GM18519 (cell line): Measurements from ENCODE around the gene PORCN.
"Not testable (repeated sequence)": the region's sequence is repeated elsewhere in the genome, so short reads cannot be mapped to it uniquely, and the experiment has no call there.

Experiments
- ATAC-seq: cut with Tn5 transposase; IDR thresholded peaks from one replicate; pipeline ENCODE4 v1.9.1; 2021; ENCODE audit warnings: mild to moderate bottlenecking, moderate library complexity; ENCODE audit not compliant: unreplicated experiment, low FRiP score

The PORCN gene

DNA sequence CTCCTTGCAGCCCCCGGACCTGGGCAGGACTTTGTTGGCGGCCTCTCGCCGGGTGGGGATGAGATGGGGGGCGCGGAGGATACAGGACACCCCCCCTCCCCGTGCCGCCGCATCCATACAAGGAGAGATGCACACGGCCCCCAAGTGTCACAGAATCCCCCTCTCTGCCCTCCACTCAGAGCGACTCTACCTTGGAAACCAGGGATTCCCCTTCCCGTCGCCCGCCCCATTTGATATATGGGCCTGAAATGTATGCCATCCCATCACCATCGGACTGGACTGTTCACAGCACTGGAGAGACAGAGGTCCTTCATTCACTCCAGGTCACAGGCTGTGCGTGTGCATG, 426 bp downstream of the PORCN start:
- no peak for ATAC-seq

DNA sequence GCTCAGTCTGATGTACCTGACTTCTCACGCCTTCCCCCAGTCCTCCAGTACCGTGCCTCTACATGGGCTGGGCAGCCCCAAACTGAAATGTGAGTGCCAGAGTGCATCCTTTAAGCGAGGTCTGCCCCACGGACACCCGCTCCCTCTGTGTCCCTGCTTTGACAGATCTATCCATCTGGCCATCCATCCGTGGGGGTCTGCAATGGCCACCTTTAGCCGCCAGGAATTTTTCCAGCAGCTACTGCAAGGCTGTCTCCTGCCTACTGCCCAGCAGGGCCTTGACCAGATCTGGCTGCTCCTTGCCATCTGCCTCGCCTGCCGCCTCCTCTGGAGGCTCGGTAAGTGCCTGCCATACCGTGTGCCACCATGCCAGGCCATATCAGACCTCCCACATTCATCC, 827 bp downstream of the PORCN start:
- ATAC-seq: no peak

GRCh38 chrX:48511560-48511959, 2.8 kb downstream of the PORCN start:
- no peak for ATAC-seq

DNA sequence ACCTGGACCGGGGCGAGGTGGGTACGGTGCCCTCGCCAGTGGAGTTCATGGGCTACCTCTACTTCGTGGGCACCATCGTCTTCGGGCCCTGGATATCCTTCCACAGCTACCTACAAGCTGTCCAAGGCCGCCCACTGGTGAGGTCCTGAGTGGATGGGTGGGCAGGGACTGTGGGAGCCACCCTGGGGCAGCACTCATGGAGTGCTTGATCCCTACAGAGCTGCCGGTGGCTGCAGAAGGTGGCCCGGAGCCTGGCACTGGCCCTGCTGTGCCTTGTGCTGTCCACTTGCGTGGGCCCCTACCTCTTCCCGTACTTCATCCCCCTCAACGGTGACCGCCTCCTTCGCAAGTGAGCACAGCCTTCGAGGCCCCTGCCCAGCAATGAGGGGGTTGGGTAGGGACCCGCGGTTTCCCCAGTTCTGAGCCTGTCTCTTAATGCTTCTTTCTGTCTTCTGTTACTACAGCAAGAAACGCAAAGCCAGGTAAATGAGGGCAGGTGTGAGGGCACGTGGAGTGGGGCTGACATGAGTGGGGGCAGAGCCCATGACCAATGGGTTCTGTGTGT, 3.7 kb downstream of the PORCN start:
- no peak for ATAC-seq

DNA sequence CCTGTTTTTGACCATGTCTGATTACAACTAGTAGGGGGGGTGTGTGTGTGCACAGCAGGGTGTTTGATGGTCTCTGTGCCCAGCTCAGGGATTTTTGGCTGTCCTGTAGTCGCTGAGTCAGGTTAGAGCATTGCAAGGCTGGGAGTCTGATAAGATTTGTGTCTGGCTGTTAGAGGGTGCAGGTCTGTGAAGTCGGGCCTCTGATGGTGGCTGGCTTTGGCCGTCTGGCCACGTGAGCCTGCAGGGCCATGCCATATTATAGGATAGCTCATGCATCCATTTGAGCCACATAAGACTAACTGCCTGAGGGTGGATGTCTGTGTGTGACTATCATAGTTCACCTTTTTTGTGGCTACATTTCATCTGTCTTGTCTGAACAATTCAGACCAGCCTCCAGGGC, 4.9 kb downstream of the PORCN start:
- no peak for ATAC-seq

- ATAC-seq: no peak
Observed at GRCh38 chrX:48514126-48514806, 5.5 kb downstream of the PORCN start.

- ATAC-seq: no peak
Observed at GRCh38 chrX:48514868-48515460, 6.2 kb downstream of the PORCN start.

DNA sequence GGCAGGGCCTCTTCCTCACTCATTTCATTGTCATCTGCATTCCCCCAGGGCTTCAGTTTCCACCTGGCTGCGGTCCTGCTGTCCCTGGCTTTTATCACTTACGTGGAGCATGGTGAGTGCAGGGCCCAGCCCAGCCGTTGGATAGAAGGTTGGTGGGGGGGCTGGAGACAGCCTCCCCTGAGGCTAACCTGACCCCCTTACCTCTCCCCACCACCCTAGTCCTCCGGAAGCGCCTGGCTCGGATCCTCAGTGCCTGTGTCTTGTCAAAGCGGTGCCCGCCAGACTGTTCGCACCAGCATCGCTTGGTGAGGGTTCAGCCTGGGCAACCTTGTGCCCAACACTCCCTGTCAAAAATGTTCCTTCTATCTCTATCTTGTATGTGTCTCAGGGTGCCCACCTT, 7.0 kb downstream of the PORCN start:
- ATAC-seq: no peak

DNA sequence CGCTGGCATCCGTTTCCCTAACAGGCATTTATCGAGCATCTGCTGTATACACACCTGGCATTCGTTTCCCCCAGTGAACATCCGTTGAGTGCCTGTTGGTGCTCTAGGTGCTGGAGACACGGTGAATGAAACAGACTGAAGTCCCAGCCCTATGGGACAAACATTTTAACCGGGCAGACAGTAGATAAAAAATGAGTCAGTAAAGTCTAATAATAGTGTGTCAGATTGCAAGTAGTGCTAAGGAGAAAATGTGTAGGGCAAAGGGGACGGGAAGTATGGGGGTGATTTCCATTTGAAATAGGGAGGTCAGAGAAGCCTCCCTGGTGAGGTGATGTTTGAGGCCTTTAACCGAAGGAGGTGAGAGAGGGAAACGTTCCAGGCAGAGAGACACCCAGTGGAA, 7.5 kb downstream of the PORCN start:
- no peak for ATAC-seq

- ATAC-seq: no peak
Observed at GRCh38 chrX:48516987-48517386, 8.2 kb downstream of the PORCN start.

DNA sequence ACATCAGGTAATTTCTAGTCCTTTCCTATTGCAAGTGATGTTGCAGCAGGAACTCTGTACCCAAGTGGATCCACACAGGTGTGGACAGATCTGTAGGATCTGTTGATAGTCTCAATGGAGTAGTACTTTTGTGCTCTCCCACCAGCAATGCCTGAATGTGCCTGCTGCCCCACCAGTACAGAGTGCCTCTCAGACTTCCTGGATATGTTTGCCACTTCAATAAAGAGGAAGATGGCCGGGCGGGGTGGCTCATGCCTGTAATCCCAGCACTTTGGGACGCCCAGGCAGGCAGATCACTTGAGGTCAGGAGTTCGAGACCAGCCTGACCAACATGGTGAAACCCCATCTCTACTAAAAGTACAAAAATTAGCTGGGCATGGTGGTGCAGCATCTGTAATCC, 10.7 kb downstream of the PORCN start:
- ATAC-seq: not testable (repeated sequence)

DNA sequence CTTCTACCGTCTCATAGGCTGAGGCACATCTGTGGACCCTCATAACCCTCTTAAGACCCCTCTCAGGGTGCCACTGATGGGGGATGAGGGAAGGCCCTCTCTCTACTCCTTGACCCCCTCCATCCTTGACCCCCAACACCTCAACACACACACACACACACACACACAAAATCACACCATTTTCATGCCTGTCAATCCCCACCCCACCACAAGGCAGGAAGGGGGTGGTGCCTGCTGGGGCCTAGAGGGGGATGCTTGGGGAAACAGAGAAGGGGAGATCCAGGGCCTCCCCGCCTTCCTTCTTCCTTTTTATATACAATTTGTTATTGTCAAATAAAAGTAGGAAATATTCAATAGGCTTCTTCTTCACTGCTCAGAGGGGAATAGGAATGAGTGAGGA, 11.7 kb downstream of the PORCN start:
- ATAC-seq: no peak

DNA sequence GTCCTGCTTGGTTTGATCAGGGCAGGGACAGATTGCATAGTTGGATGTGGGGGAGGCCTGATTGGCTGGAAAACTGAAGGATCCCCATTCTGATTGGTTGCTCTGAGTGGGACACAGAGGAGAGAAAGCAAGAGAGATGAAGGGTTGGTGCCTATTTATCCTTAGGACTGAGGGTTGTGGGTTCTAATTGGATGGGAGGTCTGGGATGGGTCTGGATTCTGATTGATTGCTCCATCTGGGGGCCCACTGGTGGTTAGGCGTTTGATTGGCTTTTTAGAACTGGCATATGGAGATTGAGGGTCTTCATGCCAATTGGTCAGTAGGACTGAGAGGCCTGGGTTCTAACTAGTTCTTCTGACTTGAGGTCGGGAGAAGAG, 12.2 kb downstream of the PORCN start:
- ATAC-seq: no peak

- ATAC-seq: peak; percentile 88
Observed at GRCh38 chrX:48521353-48522243, 12.8 kb downstream of the PORCN start, which contains the start of gene EBP. TSS of gene EBP (plus strand) at chrX:48521808. CDS start at chrX:48523772, 1,964 bp downstream.

GRCh38 chrX:48522291-48522690, 13.5 kb downstream of the PORCN start:
- ATAC-seq: no peak

GRCh38 chrX:48523682-48524081, 14.9 kb downstream of the PORCN start:
- ATAC-seq: no peak

GRCh38 chrX:48525853-48526252, 17.1 kb downstream of the PORCN start:
- not testable (repeated sequence) for ATAC-seq

DNA sequence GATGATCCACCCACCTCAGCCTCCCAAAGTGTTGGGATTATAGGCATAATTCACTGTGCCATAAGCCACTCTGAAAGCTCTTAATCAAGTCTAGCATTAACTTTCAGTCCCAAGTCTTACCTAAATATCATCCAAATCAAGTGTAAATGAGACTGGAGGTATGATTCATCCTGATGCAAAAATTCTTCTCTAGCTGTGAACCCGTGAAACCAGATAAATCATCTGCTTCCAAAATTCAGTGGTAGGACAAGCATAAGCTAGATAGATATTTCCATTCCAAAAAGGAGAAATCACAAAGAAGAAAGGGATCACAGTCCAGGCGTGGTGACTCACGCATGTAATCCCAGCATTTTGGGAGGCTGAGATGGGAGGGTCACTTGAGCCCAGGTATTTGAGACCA, 21.9 kb downstream of the PORCN start:
- no peak for ATAC-seq

DNA sequence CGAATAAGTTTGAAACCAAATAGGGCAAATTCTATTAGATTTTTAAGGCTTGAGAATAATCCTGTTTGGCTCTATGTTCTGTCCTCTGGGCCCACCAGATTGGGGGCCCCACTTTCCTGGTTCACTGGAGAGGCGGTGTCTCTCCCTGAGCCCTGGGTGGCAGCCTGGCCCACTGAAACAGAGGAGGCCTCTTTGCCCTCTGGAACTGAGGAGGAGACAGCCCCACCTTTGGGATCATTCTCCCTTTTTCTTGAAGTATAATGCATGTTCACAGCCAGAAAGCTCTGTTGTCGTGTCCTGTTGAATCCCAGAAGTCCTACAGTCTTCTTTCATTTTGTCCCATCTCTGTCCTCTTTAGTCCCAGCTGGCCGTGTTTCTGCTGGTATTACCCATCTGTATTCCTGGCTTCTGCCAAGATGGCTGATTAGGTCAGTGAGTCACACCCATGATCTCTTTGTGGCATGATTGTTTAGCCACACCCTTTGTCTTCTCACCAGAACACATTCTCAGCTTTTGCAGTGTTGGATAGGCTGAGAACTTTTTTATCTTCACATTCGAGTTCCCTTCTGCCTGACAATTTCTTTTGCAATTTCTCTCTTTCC, 22.7 kb downstream of the PORCN start:
- ATAC-seq: no peak

- no peak for ATAC-seq
Observed at GRCh38 chrX:48532161-48532560, 23.4 kb downstream of the PORCN start.

GRCh38 chrX:48533165-48533564, 24.4 kb downstream of the PORCN start:
- ATAC-seq: no peak
